Measurements from ENCODE around the gene TFDP1.

Gene TFDP1

GRCh38 chr13:113607056-113607888, 22.7 kb downstream of the TFDP1 start:
- TF ChIP-seq, protein P1, sequence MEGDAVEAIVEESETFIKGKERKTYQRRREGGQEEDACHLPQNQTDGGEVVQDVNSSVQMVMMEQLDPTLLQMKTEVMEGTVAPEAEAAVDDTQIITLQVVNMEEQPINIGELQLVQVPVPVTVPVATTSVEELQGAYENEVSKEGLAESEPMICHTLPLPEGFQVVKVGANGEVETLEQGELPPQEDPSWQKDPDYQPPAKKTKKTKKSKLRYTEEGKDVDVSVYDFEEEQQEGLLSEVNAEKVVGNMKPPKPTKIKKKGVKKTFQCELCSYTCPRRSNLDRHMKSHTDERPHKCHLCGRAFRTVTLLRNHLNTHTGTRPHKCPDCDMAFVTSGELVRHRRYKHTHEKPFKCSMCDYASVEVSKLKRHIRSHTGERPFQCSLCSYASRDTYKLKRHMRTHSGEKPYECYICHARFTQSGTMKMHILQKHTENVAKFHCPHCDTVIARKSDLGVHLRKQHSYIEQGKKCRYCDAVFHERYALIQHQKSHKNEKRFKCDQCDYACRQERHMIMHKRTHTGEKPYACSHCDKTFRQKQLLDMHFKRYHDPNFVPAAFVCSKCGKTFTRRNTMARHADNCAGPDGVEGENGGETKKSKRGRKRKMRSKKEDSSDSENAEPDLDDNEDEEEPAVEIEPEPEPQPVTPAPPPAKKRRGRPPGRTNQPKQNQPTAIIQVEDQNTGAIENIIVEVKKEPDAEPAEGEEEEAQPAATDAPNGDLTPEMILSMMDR (IDR thresholded peaks at IDR 0.05; ENCODE audit: extremely low read depth, missing control alignments): no peak
- DNase-seq (ENCODE audit: low spot score): no peak

- TF ChIP-seq, protein P1 (IDR thresholded peaks at IDR 0.05; ENCODE audit: extremely low read depth, missing control alignments): no peak
- DNase-seq (ENCODE audit: low spot score): no peak
Observed at GRCh38 chr13:113607889-113608635, 23.5 kb downstream of the TFDP1 start.

DNA sequence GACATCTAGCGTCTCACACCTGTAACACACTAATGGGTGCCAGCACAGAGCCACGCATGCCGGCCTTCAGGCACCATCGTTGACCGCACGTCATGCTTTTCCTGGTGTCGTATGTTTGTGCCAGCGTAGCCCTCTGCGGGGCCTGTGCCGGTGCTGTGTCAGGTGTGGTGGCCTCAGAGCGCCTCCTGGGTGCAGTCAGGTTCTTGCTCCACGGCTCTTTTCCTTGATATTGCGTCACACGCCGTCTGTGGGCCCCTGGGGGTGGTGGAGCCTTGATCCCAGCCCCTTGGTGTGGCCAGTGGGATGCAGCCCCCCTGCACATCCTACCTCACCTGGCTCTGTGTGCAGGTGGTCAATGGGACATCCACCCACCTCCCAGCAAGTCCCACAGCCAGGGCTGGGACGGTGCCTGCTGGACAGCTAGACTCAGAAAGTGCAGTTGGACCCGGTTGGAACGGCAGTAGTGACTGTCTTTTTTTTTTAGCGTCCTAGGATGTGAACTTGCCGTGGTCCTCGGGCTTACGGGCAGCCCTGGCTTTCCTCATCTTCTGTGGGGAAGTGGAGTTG, 24.5 kb downstream of the TFDP1 start:
- TF ChIP-seq, protein P1 (IDR thresholded peaks at IDR 0.05; ENCODE audit: extremely low read depth, missing control alignments): no peak
- DNase-seq (ENCODE audit: low spot score): no peak

DNA sequence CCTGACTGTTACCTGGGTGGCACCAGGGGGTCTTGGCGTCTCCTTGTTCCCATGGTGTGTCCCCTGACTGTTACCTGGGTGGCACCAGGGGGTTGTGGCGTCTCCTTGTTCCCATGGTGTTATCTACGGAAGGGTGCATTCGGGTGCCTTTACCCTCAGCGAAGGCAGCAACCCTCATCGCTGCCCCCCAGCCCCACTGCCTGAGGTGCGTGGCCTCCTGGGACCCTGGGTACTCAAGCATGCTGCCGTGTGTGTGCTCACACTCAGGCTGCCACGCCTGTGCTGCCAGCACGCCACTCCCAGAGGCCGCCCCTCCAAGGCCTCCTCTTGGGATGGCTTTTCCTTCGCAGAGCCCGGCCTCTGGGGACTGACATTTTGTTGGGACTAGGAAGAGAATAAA, 25.1 kb downstream of the TFDP1 start:
- TF ChIP-seq, protein P1 (IDR thresholded peaks at IDR 0.05; ENCODE audit: extremely low read depth, missing control alignments): no peak

DNA sequence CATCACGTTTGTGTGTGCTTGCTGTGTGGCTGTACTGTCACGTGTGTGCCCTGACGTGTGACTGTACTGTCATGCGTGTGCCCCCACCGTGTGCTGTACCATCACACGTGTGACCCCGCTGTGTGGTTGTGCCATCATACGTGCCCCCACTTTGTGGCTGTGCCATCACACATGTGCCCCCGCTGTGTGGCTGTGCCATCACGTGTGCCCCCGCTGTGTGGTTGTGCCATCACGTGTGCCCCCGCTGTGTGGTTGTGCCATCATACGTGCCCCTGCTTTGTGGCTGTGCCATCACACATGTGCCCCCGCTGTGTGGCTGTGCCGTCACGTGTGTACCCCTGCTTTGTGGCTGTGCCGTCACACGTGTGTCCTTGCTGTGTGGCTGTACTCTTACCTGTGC, 25.7 kb downstream of the TFDP1 start:
- DNase-seq (ENCODE audit: low spot score): no peak

More for the DNA sequence above, 25.1 kb downstream of the TFDP1 start:
- DNase-seq (ENCODE audit: low spot score): no peak

DNA sequence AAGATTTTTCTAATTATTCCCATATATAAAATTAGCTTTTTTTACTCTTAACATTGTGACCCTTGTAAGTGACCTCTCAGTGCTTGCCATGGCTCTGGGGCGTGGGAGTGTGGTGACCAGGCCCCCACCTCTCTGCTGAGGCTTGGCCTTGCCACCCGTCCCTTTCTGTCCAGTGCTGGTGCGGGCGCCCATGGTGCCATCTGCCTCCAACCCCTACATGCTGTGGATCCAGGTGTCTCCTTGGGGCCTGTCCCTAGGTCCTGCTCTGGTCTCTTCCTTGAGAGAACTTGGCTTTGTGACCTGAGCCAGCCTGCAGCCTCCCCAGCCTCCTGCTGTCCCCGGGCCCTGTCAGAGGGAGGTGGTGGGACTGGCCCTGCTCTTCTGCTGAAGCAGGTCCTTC, 27.4 kb downstream of the TFDP1 start:
- TF ChIP-seq, protein P1 (IDR thresholded peaks at IDR 0.05; ENCODE audit: extremely low read depth, missing control alignments): no peak
- no peak for DNase-seq (ENCODE audit: low spot score)

More for the DNA sequence above, 25.7 kb downstream of the TFDP1 start:
- TF ChIP-seq, protein P1 (IDR thresholded peaks at IDR 0.05; ENCODE audit: extremely low read depth, missing control alignments): no peak

DNA sequence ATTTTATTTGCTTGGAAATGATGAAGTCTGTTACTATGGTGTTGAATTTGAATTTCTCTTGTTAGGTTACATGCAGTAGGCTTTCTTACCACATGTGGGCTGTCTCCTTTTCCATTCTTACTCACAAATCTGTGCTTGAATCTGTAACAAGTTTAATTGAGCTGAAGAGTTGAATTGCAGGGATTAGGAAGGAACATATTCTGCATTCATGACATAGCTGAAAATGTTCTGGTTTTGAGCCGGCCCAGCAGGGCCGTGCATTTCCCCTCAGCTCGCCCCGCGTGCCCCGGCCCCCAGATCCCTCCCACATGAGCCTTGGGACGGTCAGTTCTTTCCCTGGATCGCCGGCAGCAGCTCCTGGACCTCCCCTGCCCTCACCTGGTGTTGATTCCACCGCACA, 28.1 kb downstream of the TFDP1 start:
- TF ChIP-seq, protein P1 (IDR thresholded peaks at IDR 0.05; ENCODE audit: extremely low read depth, missing control alignments): no peak

More for the DNA sequence above, 28.1 kb downstream of the TFDP1 start:
- no peak for DNase-seq (ENCODE audit: low spot score)

Data from GM20000 (cell line).